CD4-positive, alpha-beta T cell (primary cell): ENCODE measurements around the gene NOTCH3. TPM values are rescaled to one million over a fixed set of nuclear protein-coding genes. Genes with fewer than 3 reads are reported as not detected.

Experiments used
- ATAC-seq: fragments of 200-7000 bp; cut with Tn5 transposase; one replicate; pipeline ENCODE4 v1.10.0; 2022; ENCODE audit warnings: mild to moderate bottlenecking; ENCODE audit not compliant: poor library complexity
- CTCF ChIA-PET: fragments of 350-600 bp; sonication (Branson Sonifier 250); formaldehyde crosslinking; loops from one replicate; lab custom pipeline; 2021; ENCODE audit warnings: antibody characterized with exemption, inconsistent platforms; lab: Charles Lee
- POLR2A ChIA-PET: fragments of 350-600 bp; sonication (Branson Sonifier 250); formaldehyde crosslinking; loops from one replicate; lab custom pipeline; 2021; ENCODE audit warnings: antibody characterized with exemption, inconsistent platforms; lab: Charles Lee
- DNase-seq, 14 experiments: peaks; one replicate each; pipeline ENCODE4 v3.0.0-alpha.2; 2013 to 2020; ENCODE audit warnings: mixed read lengths in 2 of 14
- H3K27ac ChIP-seq, 2 donors: one replicate each; pipeline versions ENCODE4 v1.5.1 to v1.7.0; 2013; ENCODE audit warnings: low read length in 2 of 2, low read depth in 1 of 2, mild to moderate bottlenecking in 1 of 2
- H3K27me3 ChIP-seq, 2 experiments: 1 replicate in 1 of 2; 2 replicates in 1 of 2; pipeline versions ENCODE4 v1.6.1 to v1.7.0; 2013; ENCODE audit warnings: low read length in 2 of 2, control low read depth in 1 of 2, mild to moderate bottlenecking in 1 of 2, moderate library complexity in 1 of 2; ENCODE audit not compliant: insufficient read depth in 2 of 2, control insufficient read depth in 1 of 2
- H3K36me3 ChIP-seq: one replicate; pipeline ENCODE4 v1.6.1; 2013; ENCODE audit warnings: low read length, control low read depth; ENCODE audit not compliant: insufficient read depth
- H3K4me1 ChIP-seq: one replicate; pipeline ENCODE4 v1.6.1; 2013; ENCODE audit warnings: low read length, control low read depth; ENCODE audit not compliant: insufficient read depth
- H3K4me3 ChIP-seq: one replicate; pipeline ENCODE4 v1.5.1; 2013; ENCODE audit warnings: mild to moderate bottlenecking, low read length, moderate library complexity
- H3K9me3 ChIP-seq, 2 experiments: 1 replicate in 1 of 2; 2 replicates in 1 of 2; pipeline versions ENCODE4 v1.6.1 to v1.7.0; 2013; ENCODE audit warnings: low read length in 2 of 2, mild to moderate bottlenecking in 2 of 2, control low read depth in 1 of 2, moderate library complexity in 1 of 2; ENCODE audit not compliant: control insufficient read depth in 1 of 2, insufficient read depth in 1 of 2
- H3K27ac Mint-ChIP-seq: one replicate; pipeline ENCODE4 v1.8.0; 2020; ENCODE audit warnings: mixed read lengths
- H3K27me3 Mint-ChIP-seq: one replicate; pipeline ENCODE4 v1.8.0; 2021; ENCODE audit warnings: mixed read lengths
- H3K36me3 Mint-ChIP-seq: one replicate; pipeline ENCODE4 v1.8.0; 2021; ENCODE audit warnings: low read depth, mixed read lengths
- H3K4me1 Mint-ChIP-seq: one replicate; pipeline ENCODE4 v1.8.0; 2021; ENCODE audit warnings: low read depth, mixed read lengths
- H3K4me3 Mint-ChIP-seq: one replicate; pipeline ENCODE4 v1.8.0; 2020; ENCODE audit warnings: mild to moderate bottlenecking, mixed read lengths
- H3K9me3 Mint-ChIP-seq: one replicate; pipeline ENCODE4 v1.8.0; 2020; ENCODE audit warnings: mixed read lengths
- CTCF ChIP-seq: fragments of 200-600 bp; IDR thresholded peaks from one replicate; pipeline ENCODE4 v1.8.0; 2022; ENCODE audit warnings: antibody characterized with exemption, mild to moderate bottlenecking
- intact Hi-C, 2 experiments: fragments of 100-400 bp; cut with DNase I in 1 of 2; cut with micrococcal nuclease in 1 of 2; formaldehyde crosslinking; loops; one replicate each; pipeline versions ENCODE4 v1.15.1 to v1.9.0; 2023 to 2025; cut with DNase I, micrococcal nuclease
- total RNA-seq, 174 experiments: library from RNA in 2 of 174; stranded (reverse) in 2 of 174; gene quantifications; one replicate each; pipeline ENCODE4 v1.2.3 and lab custom pipeline; 2021 to 2026

The NOTCH3 gene
- total RNA-seq, 2 experiments from 2014 or later: not detected

GRCh38 chr19:15141143-15141542 is 59.7 kb downstream of the NOTCH3 start:
- intact Hi-C loops: no loop called here
- Mint-ChIP-seq H3K4me3 (no peak overlapping the region), H3K27ac (no peak overlapping the region), H3K4me1 (peaks cover 2% of the 10 kb centered on the region), H3K9me3 (no peaks in the 10 kb centered on the region), H3K27me3 (no peaks in the 10 kb centered on the region), H3K36me3 (no peaks in the 10 kb centered on the region)
- Histone ChIP-seq H3K36me3 (no peaks in the 10 kb centered on the region), H3K9me3 (peaks cover 0 to 3% of the 10 kb centered on the region in 2 experiments), H3K4me1 (no peaks in the 10 kb centered on the region), H3K27me3 (no peaks in the 10 kb centered on the region), H3K27ac (no peak overlapping the region), H3K4me3 (no peak overlapping the region)
- ATAC-seq (no peak), DNase-seq (no peak)
- TF ChIP-seq CTCF: no peak
- POLR2A ChIA-PET: no interaction called here
- CTCF ChIA-PET: no interaction called here

- H3K4me1 ChIP-seq: no peaks in the 10 kb centered on the region
- H3K9me3 ChIP-seq: peaks cover 0 to 3% of the 10 kb centered on the region in 2 experiments
- no peaks in the 10 kb centered on the region for H3K36me3 Mint-ChIP-seq
- no peak overlapping the region for H3K4me3 ChIP-seq
- DNase-seq: no peak
- CTCF ChIA-PET: no interaction called here
- no peaks in the 10 kb centered on the region for H3K9me3 Mint-ChIP-seq
- intact Hi-C loops: loop anchor here in 1 of 2 experiments (2.0 kb wide), 1 partner anchor 26 kb away; no protein-coding TSS in a partner anchor
- no peaks in the 10 kb centered on the region for H3K4me1 Mint-ChIP-seq
- H3K36me3 ChIP-seq: no peaks in the 10 kb centered on the region
- POLR2A ChIA-PET: no interaction called here
- H3K4me3 Mint-ChIP-seq: no peak overlapping the region
- no peak for ATAC-seq
- H3K27ac ChIP-seq: no peak overlapping the region
- no peak for TF ChIP-seq CTCF
- H3K27ac Mint-ChIP-seq: no peak overlapping the region
- no peaks in the 10 kb centered on the region for H3K27me3 Mint-ChIP-seq
- H3K27me3 ChIP-seq: no peaks in the 10 kb centered on the region
Measured at GRCh38 chr19:15138427-15138826, 62.4 kb downstream of the NOTCH3 start.

DNA sequence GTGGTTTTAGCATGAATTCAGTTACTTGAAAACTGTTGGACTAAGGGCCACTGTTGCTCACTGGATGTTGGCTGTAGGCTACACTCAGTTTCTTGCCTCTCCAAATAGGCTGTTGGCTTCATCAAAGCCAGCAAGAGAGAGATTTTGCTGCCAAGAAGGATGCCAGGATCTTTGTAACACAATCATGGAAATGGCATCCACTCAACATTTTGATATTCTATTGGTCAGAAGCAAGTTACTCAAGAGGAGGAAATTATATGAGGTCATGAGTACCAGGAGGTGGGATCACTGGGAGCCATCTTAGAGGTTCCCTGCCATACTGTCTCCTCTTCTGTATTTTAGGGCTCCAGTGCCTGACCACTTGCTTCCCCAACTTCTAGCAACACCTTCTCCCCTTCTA is 63.0 kb downstream of the NOTCH3 start:
- no peaks in the 10 kb centered on the region for H3K4me1 Mint-ChIP-seq
- no peak overlapping the region for H3K4me3 Mint-ChIP-seq
- Histone ChIP-seq H3K9me3 (peaks cover 0 to 3% of the 10 kb centered on the region in 2 experiments), H3K27ac (no peak overlapping the region), H3K4me3 (no peak overlapping the region), H3K36me3 (no peaks in the 10 kb centered on the region), H3K27me3 (no peaks in the 10 kb centered on the region), H3K4me1 (no peaks in the 10 kb centered on the region)
- no peak for TF ChIP-seq CTCF
- intact Hi-C loops: loop anchor here in 1 of 2 experiments (2.0 kb wide), 1 partner anchor 25 kb away; no protein-coding TSS in a partner anchor
- no peaks in the 10 kb centered on the region for H3K36me3 Mint-ChIP-seq
- ATAC-seq (no peak), DNase-seq (no peak)
- H3K27ac Mint-ChIP-seq: no peak overlapping the region
- ChIA-PET CTCF (no interaction called here), POLR2A (no interaction called here)
- no peaks in the 10 kb centered on the region for H3K9me3 Mint-ChIP-seq
- no peaks in the 10 kb centered on the region for H3K27me3 Mint-ChIP-seq
